Neural cell (in vitro differentiated cells): Measurements from ENCODE around the gene FDPS. TPM values are rescaled to one million over a fixed set of nuclear protein-coding genes. Genes with fewer than 3 reads are reported as not detected.
"Not testable (repeated sequence)": the region's sequence is repeated elsewhere in the genome, so short reads cannot be mapped to it uniquely, and the experiment has no call there.

Experiments
- H2AFZ ChIP-seq: fragments of 200-600, 300-800 bp; sonication (generic), shearing (Covaris generic); 2 replicates; pipeline ENCODE4 v1.6.0; 2014; ENCODE audit warnings: low read depth, mild to moderate bottlenecking, antibody characterized with exemption, low read length, moderate library complexity
- H3F3A ChIP-seq: fragments of 200-600 bp; shearing (Covaris generic); 2 replicates; pipeline ENCODE4 v1.6.1; 2016; ENCODE audit warnings: mild to moderate bottlenecking, moderate library complexity, mixed read lengths, antibody characterized with exemption, low read length; ENCODE audit not compliant: insufficient read depth, poor library complexity, severe bottlenecking
- H3K27ac ChIP-seq: fragments of 200-600, 300-800 bp; sonication (generic), shearing (Covaris generic); 2 replicates; pipeline ENCODE4 v1.5.1; 2014; ENCODE audit warnings: mild to moderate bottlenecking, low read length, moderate library complexity
- H3K27me3 ChIP-seq: fragments of 300-800, 200-600 bp; sonication (generic), shearing (Covaris generic); 2 replicates; pipeline ENCODE4 v1.6.0; 2014; ENCODE audit warnings: mild to moderate bottlenecking, low read depth, low read length, moderate library complexity; ENCODE audit not compliant: insufficient read depth
- H3K36me3 ChIP-seq: fragments of 300-800, 200-600 bp; sonication (generic), shearing (Covaris generic); 2 replicates; pipeline ENCODE4 v1.5.1; 2014; ENCODE audit warnings: mild to moderate bottlenecking, antibody characterized with exemption, low read length, moderate library complexity; ENCODE audit not compliant: insufficient read depth
- H3K4me2 ChIP-seq: fragments of 300-800, 200-600 bp; sonication (generic), shearing (Covaris generic); 2 replicates; pipeline ENCODE4 v1.6.0; 2014; ENCODE audit warnings: mild to moderate bottlenecking, low read length
- H3K4me3 ChIP-seq: fragments of 300-800, 200-600 bp; sonication (generic), shearing (Covaris generic); 2 replicates; pipeline ENCODE4 v1.5.1; 2014; ENCODE audit warnings: mild to moderate bottlenecking, low read length, moderate library complexity
- H3K79me2 ChIP-seq: fragments of 200-600 bp; shearing (Covaris generic); replicated peaks from 2 replicates; pipeline ENCODE4 v1.6.0; 2014; ENCODE audit warnings: mild to moderate bottlenecking, low read length, moderate library complexity; ENCODE audit not compliant: insufficient read depth
- H3K9ac ChIP-seq: fragments of 300-800, 200-600 bp; sonication (generic), shearing (Covaris generic); 2 replicates; pipeline ENCODE4 v1.6.1; 2016; ENCODE audit warnings: mild to moderate bottlenecking, low read length, mixed read lengths
- H3K9me2 ChIP-seq: fragments of 200-600 bp; shearing (Covaris generic); 2 replicates; pipeline ENCODE4 v1.6.1; 2016; ENCODE audit warnings: mild to moderate bottlenecking, low read length, mixed read lengths; ENCODE audit not compliant: insufficient read depth
- H3K9me3 ChIP-seq: fragments of 200-600, 300-800 bp; sonication (generic), shearing (Covaris generic); 2 replicates; pipeline ENCODE4 v1.6.1; 2016; ENCODE audit warnings: mild to moderate bottlenecking, mixed run types, low read length, moderate library complexity, mixed read lengths
- H4K20me1 ChIP-seq: fragments of 200-600 bp; shearing (Covaris generic); 2 replicates; pipeline ENCODE4 v1.6.1; 2016; ENCODE audit warnings: mild to moderate bottlenecking, mixed run types; ENCODE audit not compliant: insufficient read depth
- CTCF ChIP-seq: fragments of 450-650 bp; IDR thresholded peaks from 2 replicates; pipeline ENCODE4 v1.5.1; 2014; ENCODE audit warnings: antibody characterized with exemption, mild to moderate bottlenecking, moderate library complexity; ENCODE audit not compliant: poor library complexity, severe bottlenecking
- EP300 ChIP-seq: fragments of 450-650 bp; conservative IDR thresholded peaks from 2 replicates; pipeline ENCODE4 v1.6.1; 2014; ENCODE audit warnings: antibody characterized with exemption, mild to moderate bottlenecking, moderate library complexity; ENCODE audit not compliant: poor library complexity, severe bottlenecking
- EZH2 ChIP-seq: fragments of 200-600, 300-800 bp; shearing (Covaris generic), sonication (generic); IDR thresholded peaks from 2 replicates; pipeline ENCODE4 v1.6.1; 2014; ENCODE audit warnings: antibody characterized with exemption, low read length, borderline replicate concordance, mild to moderate bottlenecking; ENCODE audit not compliant: insufficient read depth, poor library complexity, severe bottlenecking
- MXI1 ChIP-seq: fragments of 450-650 bp; conservative IDR thresholded peaks from 2 replicates; pipeline ENCODE4 v1.6.1; 2014; ENCODE audit warnings: antibody characterized with exemption, mild to moderate bottlenecking; ENCODE audit not compliant: poor library complexity, severe bottlenecking
- POLR2AphosphoS5 ChIP-seq: IDR thresholded peaks from 2 replicates; pipeline ENCODE4 v1.6.1; 2012
- RAD21 ChIP-seq: fragments of 450-650 bp; conservative IDR thresholded peaks from 2 replicates; pipeline ENCODE4 v1.6.1; 2014; ENCODE audit warnings: antibody characterized with exemption, mild to moderate bottlenecking, moderate library complexity
- REST ChIP-seq: IDR thresholded peaks from 2 replicates; pipeline ENCODE4 v1.6.1; 2012; ENCODE audit warnings: borderline replicate concordance
- SMC3 ChIP-seq: fragments of 450-650 bp; conservative IDR thresholded peaks from 2 replicates; pipeline ENCODE4 v1.6.1; 2014; ENCODE audit warnings: antibody characterized with exemption, mild to moderate bottlenecking, moderate library complexity; ENCODE audit not compliant: poor library complexity
- TAF1 ChIP-seq: IDR thresholded peaks from 2 replicates; pipeline ENCODE4 v1.6.1; 2012; ENCODE audit warnings: low read depth
- polyA plus RNA-seq: library from polyadenylated mRNA; depleted of rRNA; stranded (reverse); fragments of >200 nt; gene quantifications from 2 replicates; pipeline ENCODE4 v1.2.3, GENCODE V29; 2014

The FDPS gene
- polyA plus RNA-seq, 1 donor from 2014 or later = 235 TPM

DNA sequence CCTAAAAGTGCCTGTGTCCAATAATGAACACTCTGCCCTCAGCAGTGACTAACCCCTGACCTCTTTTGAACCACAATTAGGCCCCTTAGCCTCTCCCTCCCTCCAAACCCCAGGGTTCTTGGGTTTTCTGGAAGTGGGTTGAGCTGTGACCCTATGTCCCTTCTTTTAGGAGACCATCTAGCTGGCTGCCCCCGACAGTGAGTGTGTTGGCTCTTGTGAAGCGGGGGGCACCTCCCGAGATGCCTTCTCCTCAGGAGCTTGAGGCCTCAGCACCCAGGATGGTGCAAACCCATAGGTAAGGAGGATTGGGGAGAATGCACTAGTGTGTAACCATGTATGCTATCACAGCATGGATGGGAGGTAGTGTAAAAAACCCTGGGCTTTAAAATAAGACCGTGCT lies 19.3 kb downstream of the FDPS start:
- Histone ChIP-seq H3K9me3 (no peaks in the 10 kb centered on the region), H3K27ac (no peak overlapping the region), H3K27me3 (no peaks in the 10 kb centered on the region), H2AFZ (no peak overlapping the region), H4K20me1 (peaks cover 7% of the 10 kb centered on the region), H3K9ac (no peak overlapping the region), H3K79me2 (no peaks in the 10 kb centered on the region), H3F3A (no peaks in the 10 kb centered on the region), H3K4me3 (no peak overlapping the region), H3K9me2 (no peaks in the 10 kb centered on the region), H3K4me2 (no peak overlapping the region), H3K36me3 (peaks cover 4% of the 10 kb centered on the region)
- no peak for TF ChIP-seq SMC3
- no peak for TF ChIP-seq EP300
- no peak for TF ChIP-seq CTCF
- TF ChIP-seq EZH2 = no peak
- TF ChIP-seq TAF1 = no peak
- no peak for TF ChIP-seq RAD21
- no peak for TF ChIP-seq REST
- no peak for TF ChIP-seq MXI1
- no peak for TF ChIP-seq POLR2AphosphoS5

GRCh38 chr1:155328856-155329255 lies 20.2 kb downstream of the FDPS start:
- H3K9ac ChIP-seq, H3K9me2 ChIP-seq, H3K36me3 ChIP-seq, H3K4me2 ChIP-seq, H3K27ac ChIP-seq, H3F3A ChIP-seq, H3K4me3 ChIP-seq, H3K9me3 ChIP-seq, H3K27me3 ChIP-seq, H3K79me2 ChIP-seq, H2AFZ ChIP-seq, H4K20me1 ChIP-seq: not testable (repeated sequence)

DNA sequence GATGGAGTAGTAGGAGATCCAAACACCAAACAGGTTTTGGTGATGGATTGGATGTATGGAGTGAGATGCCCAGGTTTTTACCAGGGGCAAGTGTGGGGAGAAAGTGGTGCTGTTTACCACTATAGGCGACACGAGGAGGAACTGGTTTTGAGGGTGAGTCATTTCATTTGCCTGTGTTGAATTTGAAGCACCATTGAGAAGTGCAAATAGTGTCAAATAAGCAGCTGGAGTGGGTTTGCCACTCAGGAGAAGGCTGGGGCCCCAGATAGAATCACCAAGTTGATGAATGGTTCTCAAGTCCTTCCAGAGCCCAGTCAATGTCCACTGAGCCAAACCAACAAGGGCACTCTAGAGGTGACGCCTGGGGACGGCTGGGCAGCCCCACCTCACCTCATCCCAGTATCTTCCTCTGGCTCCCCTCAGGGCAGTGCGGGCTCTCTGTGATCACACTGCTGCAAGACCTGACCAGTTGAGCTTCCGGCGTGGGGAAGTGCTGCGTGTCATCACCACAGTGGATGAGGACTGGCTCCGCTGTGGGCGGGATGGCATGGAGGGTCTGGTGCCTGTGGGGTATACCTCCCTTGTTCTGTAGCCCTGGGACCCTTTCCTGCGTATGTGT lies 21.4 kb downstream of the FDPS start:
- H3F3A ChIP-seq = peaks cover 3% of the 10 kb centered on the region
- H3K9me2 ChIP-seq = no peaks in the 10 kb centered on the region
- no peak overlapping the region for H3K4me3 ChIP-seq
- no peaks in the 10 kb centered on the region for H3K9me3 ChIP-seq
- no peaks in the 10 kb centered on the region for H3K79me2 ChIP-seq
- no peak overlapping the region for H3K9ac ChIP-seq
- no peak overlapping the region for H3K4me2 ChIP-seq
- no peak overlapping the region for H3K27ac ChIP-seq
- H2AFZ ChIP-seq = no peak overlapping the region
- no peaks in the 10 kb centered on the region for H4K20me1 ChIP-seq
- TF ChIP-seq SMC3 (no peak), MXI1 (no peak), POLR2AphosphoS5 (no peak), REST (no peak), RAD21 (no peak), EZH2 (no peak), TAF1 (no peak), EP300 (no peak), CTCF (no peak)
- no peaks in the 10 kb centered on the region for H3K27me3 ChIP-seq
- peaks cover 4% of the 10 kb centered on the region for H3K36me3 ChIP-seq
